Spinal cord (tissue), 10 donors: ENCODE data around the gene FAM180A. TPM values are rescaled to one million over a fixed set of nuclear protein-coding genes. Genes with fewer than 3 reads are reported as not detected.

Experiments
- DNase-seq, 6 donors: peaks; one replicate each; pipeline versions ENCODE4 v3.0.0 to v3.0.0-alpha.2; 2013 to 2015; ENCODE audit warnings: low spot score in 6 of 6, low read depth in 4 of 6
- H3K27ac ChIP-seq: one replicate; pipeline ENCODE4 v1.5.1; 2013; ENCODE audit warnings: low read depth, low read length, control low read depth
- H3K27me3 ChIP-seq: one replicate; pipeline ENCODE4 v1.6.1; 2013; ENCODE audit warnings: low read length; ENCODE audit not compliant: control insufficient read depth, insufficient read depth
- H3K36me3 ChIP-seq: one replicate; pipeline ENCODE4 v1.6.1; 2013; ENCODE audit warnings: low read length; ENCODE audit not compliant: control insufficient read depth, insufficient read depth
- H3K4me1 ChIP-seq: one replicate; pipeline ENCODE4 v1.6.1; 2013; ENCODE audit warnings: low read length; ENCODE audit not compliant: control insufficient read depth, insufficient read depth
- H3K4me3 ChIP-seq: one replicate; pipeline ENCODE4 v1.5.1; 2013; ENCODE audit warnings: low read depth, low read length, control low read depth
- H3K9me3 ChIP-seq: one replicate; pipeline ENCODE4 v1.6.1; 2013; ENCODE audit warnings: low read length; ENCODE audit not compliant: control insufficient read depth, insufficient read depth
- WGBS: methylation state at CpG from one replicate; pipeline ENCODE4 v1.1.5; 2013; ENCODE audit warnings: missing lambda C conversion rate; ENCODE audit not compliant: insufficient coverage; 5-methylcytosine and 5-hydroxymethylcytosine counted together
- polyA plus RNA-seq, 2 donors: library from polyadenylated mRNA; unstranded; fragments of 120-200 nt; gene quantifications; one replicate each; pipeline ENCODE4 v1.2.1, GENCODE V29; 2013; ENCODE audit not compliant: insufficient read length in 2 of 2
- total RNA-seq, 2 donors: library from RNA; depleted of rRNA in 1 of 2; stranded (reverse); fragments of 120-200 nt in 1 of 2; fragments of >200 nt in 1 of 2; gene quantifications; one replicate each; pipeline versions ENCODE4 v1.2.3 to v1.2.4, GENCODE V29; 2013 to 2014
- donor health status: healthy.

The FAM180A gene
- total and polyA plus RNA-seq, 4 donors = 0.21 to 0.99 (median 0.41) TPM

GRCh38 chr7:135681762-135682161 lies 66.9 kb downstream of the FAM180A start:
- H3K36me3 ChIP-seq = peaks cover 7% of the 10 kb centered on the region
- 75% methylated on average over 4 of the region's 5 CpGs for WGBS
- no peaks in the 10 kb centered on the region for H3K27me3 ChIP-seq
- H3K9me3 ChIP-seq = no peaks in the 10 kb centered on the region
- H3K4me3 ChIP-seq = no peak overlapping the region
- no peaks in the 10 kb centered on the region for H3K4me1 ChIP-seq
- DNase-seq = no peak
- H3K27ac ChIP-seq = no peak overlapping the region

Other genes starting within 250 kb of the FAM180A start
- gene CNOT4, start 238.7 kb downstream of the FAM180A start, total RNA-seq = 10 to 100 TPM; 18.3 to 26.4 TPM
- 10 to 100 TPM; 30.4 to 36.6 TPM for gene CNOT4, start 238.7 kb downstream of the FAM180A start, polyA plus RNA-seq
- 10 to 100 TPM; 46.7 to 51.5 TPM for gene NUP205, start 190.9 kb downstream of the FAM180A start, total RNA-seq
- 10 to 100 TPM; 39.7 to 43.0 TPM for gene NUP205, start 190.9 kb downstream of the FAM180A start, polyA plus RNA-seq
- gene STMP1, start 86.3 kb downstream of the FAM180A start, total RNA-seq = 10 to 100 TPM; 29.0 to 31.7 TPM
- gene STMP1, start 86.3 kb downstream of the FAM180A start, polyA plus RNA-seq = 10 to 100 TPM; 67.9 to 84.7 TPM
- gene SLC13A4, start 20.6 kb downstream of the FAM180A start, total RNA-seq = 100 to 1,000 TPM in 1 of 2 donors, 10 to 100 TPM in 1; 50.2 to 936 TPM
- gene SLC13A4, start 20.6 kb downstream of the FAM180A start, polyA plus RNA-seq = 100 to 1,000 TPM in 1 of 2 donors, 1 to 10 TPM in 1; 5.0 to 161 TPM
- gene MTPN, start 228.5 kb upstream of the FAM180A start, total RNA-seq = 100 to 1,000 TPM in 1 of 2 donors, 10 to 100 TPM in 1; 80.0 to 189 TPM
- gene MTPN, start 228.5 kb upstream of the FAM180A start, polyA plus RNA-seq = 100 to 1,000 TPM; 175 to 220 TPM